Measurements from ENCODE around the gene KDM4B. TPM values are rescaled to one million over a fixed set of nuclear protein-coding genes. Genes with fewer than 3 reads are reported as not detected.

KDM4B gene
- polyA plus RNA-seq, 3 donors: 6.4 to 22.7 (median 12.7) TPM

DNA sequence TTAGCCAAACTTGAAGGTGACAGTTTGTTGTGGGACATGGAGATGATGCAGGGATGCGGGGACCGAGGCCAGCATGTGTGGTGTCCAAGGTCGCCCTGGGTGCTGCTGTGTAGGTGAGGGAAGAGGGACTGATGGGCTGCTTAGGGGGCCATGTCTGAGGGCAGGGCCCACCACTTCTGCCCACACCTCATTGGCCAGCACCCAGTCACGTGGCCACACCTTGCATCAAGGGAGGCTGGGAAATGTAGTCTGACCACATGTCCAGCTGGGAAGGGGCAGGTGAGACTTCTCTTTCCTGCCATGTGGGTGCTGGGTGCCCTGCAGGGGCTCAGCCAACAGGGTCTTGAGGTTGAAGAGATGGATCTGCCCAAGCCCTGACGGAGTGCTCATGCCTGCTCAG lies 88.9 kb downstream of the KDM4B start:
- Histone ChIP-seq H2AFZ (ENCODE audit: insufficient read depth, low read depth, low read length, poor library complexity, severe bottlenecking) (no peak overlapping the region), H3K4me1 (ENCODE audit: control insufficient read depth in 1 of 2, insufficient read depth in 2 of 2, low read length in 2 of 2) (no peaks in the 10 kb centered on the region), H4K20me1 (ENCODE audit: insufficient read depth, low read length) (peaks cover 92% of the 10 kb centered on the region), H3K79me2 (ENCODE audit: insufficient read depth, low read length) (no peaks in the 10 kb centered on the region), H3K4me2 (replicated peaks; ENCODE audit: extremely low read depth, low read length, poor library complexity, severe bottlenecking) (no peak overlapping the region), H3K27ac (ENCODE audit: low read depth in 1 of 2, low read length in 2 of 2) (no peak overlapping the region), H3K27me3 (ENCODE audit: control insufficient read depth in 2 of 2, insufficient read depth in 2 of 2, low read length in 2 of 2) (no peaks in the 10 kb centered on the region), H3K9me3 (replicated peaks in 1 of 2; ENCODE audit: control insufficient read depth in 1 of 2, insufficient read depth in 1 of 2, low read length in 2 of 2) (peaks cover 16 to 23% of the 10 kb centered on the region in 2 donors), H3K9ac (ENCODE audit: insufficient read depth, low read length, poor library complexity, severe bottlenecking) (no peak overlapping the region), H3K36me3 (replicated peaks in 1 of 2; ENCODE audit: control insufficient read depth in 1 of 2, insufficient read depth in 2 of 2, low read length in 2 of 2) (peaks cover 33 to 79% of the 10 kb centered on the region in 2 donors), H3K4me3 (replicated peaks in 1 of 3; ENCODE audit: low read depth in 2 of 3, low read length in 3 of 3) (no peak overlapping the region)
- no peaks in the 10 kb centered on the region for H3K4me1 Mint-ChIP-seq
- H3K9me3 Mint-ChIP-seq: peaks cover 16 to 22% (median 18%) of the 10 kb centered on the region in 7 donors
- no peak overlapping the region for H3K4me3 Mint-ChIP-seq
- no peak overlapping the region for H3K27ac Mint-ChIP-seq
- H3K36me3 Mint-ChIP-seq: peaks cover 62 to 82% of the 10 kb centered on the region in 2 donors
- peaks cover 0 to 1% (median 0%) of the 10 kb centered on the region in 3 donors for H3K27me3 Mint-ChIP-seq (ENCODE audit: low read depth in 3 of 3)
- intact Hi-C loops (cut with micrococcal nuclease): no loop called here
- DNase-seq: no peak
- TF ChIP-seq, protein P1, sequence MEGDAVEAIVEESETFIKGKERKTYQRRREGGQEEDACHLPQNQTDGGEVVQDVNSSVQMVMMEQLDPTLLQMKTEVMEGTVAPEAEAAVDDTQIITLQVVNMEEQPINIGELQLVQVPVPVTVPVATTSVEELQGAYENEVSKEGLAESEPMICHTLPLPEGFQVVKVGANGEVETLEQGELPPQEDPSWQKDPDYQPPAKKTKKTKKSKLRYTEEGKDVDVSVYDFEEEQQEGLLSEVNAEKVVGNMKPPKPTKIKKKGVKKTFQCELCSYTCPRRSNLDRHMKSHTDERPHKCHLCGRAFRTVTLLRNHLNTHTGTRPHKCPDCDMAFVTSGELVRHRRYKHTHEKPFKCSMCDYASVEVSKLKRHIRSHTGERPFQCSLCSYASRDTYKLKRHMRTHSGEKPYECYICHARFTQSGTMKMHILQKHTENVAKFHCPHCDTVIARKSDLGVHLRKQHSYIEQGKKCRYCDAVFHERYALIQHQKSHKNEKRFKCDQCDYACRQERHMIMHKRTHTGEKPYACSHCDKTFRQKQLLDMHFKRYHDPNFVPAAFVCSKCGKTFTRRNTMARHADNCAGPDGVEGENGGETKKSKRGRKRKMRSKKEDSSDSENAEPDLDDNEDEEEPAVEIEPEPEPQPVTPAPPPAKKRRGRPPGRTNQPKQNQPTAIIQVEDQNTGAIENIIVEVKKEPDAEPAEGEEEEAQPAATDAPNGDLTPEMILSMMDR (IDR thresholded peaks at IDR 0.05): no peak
- 100% methylated on average over 2 of the region's 5 CpGs for WGBS (ENCODE audit: insufficient coverage)

DNA sequence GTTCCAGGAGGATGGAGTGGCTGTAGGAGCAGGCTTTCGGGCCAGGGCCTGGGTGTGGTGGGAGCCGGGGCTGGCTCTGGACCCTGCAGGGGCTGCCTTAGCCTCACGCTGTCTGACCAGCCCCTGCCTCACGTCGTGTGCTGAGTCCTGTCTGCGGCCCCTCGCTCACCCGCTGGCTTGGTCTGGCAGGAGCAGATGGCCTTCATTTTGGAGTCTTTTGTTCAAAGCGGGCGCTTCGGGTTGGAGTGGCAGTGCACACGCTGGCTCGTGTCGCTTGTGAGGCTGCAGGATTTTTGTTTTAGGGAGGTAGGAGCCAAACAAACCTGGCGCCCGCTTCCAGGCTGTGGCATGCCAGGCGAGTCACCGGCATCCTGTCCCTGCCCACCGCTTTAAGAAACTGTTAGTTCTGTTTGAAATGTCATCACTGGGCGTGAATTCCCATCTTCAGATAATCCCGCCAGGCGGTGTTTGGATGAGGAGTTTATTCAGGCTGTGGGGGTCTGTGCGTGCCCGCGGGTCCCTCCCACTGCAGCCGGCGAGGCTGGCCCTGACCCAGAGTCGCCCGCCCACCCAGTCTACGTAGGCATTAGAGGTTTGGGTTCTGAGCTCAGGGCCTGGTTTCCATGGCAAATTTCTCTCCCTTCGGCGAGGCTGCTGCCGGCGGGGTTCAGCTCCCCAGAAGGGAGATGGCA lies 89.8 kb downstream of the KDM4B start:
- no peak overlapping the region for H3K9ac ChIP-seq (ENCODE audit: insufficient read depth, low read length, poor library complexity, severe bottlenecking)
- no peak overlapping the region for H3K4me3 ChIP-seq (replicated peaks in 1 of 3; ENCODE audit: low read depth in 2 of 3, low read length in 3 of 3)
- no peak overlapping the region for H3K4me2 ChIP-seq (replicated peaks; ENCODE audit: extremely low read depth, low read length, poor library complexity, severe bottlenecking)
- Mint-ChIP-seq H3K4me1 (no peaks in the 10 kb centered on the region), H3K27ac (no peak overlapping the region), H3K36me3 (peaks cover 67 to 86% of the 10 kb centered on the region in 2 donors), H3K9me3 (peaks cover 17 to 24% (median 23%) of the 10 kb centered on the region in 7 donors), H3K4me3 (no peak overlapping the region), H3K27me3 (ENCODE audit: low read depth in 3 of 3) (peaks cover 0 to 1% (median 0%) of the 10 kb centered on the region in 3 donors)
- H3K79me2 ChIP-seq (ENCODE audit: insufficient read depth, low read length): no peaks in the 10 kb centered on the region
- WGBS (ENCODE audit: insufficient coverage): 97% methylated on average over 28 of the region's 34 CpGs
- DNase-seq: no peak
- H3K36me3 ChIP-seq (replicated peaks in 1 of 2; ENCODE audit: control insufficient read depth in 1 of 2, insufficient read depth in 2 of 2, low read length in 2 of 2): peaks cover 40 to 86% of the 10 kb centered on the region in 2 donors
- H4K20me1 ChIP-seq (ENCODE audit: insufficient read depth, low read length): peaks cover 91% of the 10 kb centered on the region
- TF ChIP-seq, protein P1 (IDR thresholded peaks at IDR 0.05): no peak
- H3K9me3 ChIP-seq (replicated peaks in 1 of 2; ENCODE audit: control insufficient read depth in 1 of 2, insufficient read depth in 1 of 2, low read length in 2 of 2): peaks cover 19 to 25% of the 10 kb centered on the region in 2 donors
- no peaks in the 10 kb centered on the region for H3K4me1 ChIP-seq (ENCODE audit: control insufficient read depth in 1 of 2, insufficient read depth in 2 of 2, low read length in 2 of 2)
- intact Hi-C loops (cut with micrococcal nuclease): no loop called here
- H3K27me3 ChIP-seq (ENCODE audit: control insufficient read depth in 2 of 2, insufficient read depth in 2 of 2, low read length in 2 of 2): no peaks in the 10 kb centered on the region
- no peak overlapping the region for H3K27ac ChIP-seq (ENCODE audit: low read depth in 1 of 2, low read length in 2 of 2)
- H2AFZ ChIP-seq (ENCODE audit: insufficient read depth, low read depth, low read length, poor library complexity, severe bottlenecking): no peak overlapping the region

All from CD14-positive monocyte (primary cell).